HG03139 (cell line): ENCODE data around the gene KCNIP3.
"Not testable (repeated sequence)": the region's sequence is repeated elsewhere in the genome, so short reads cannot be mapped to it uniquely, and the experiment has no call there.

Source experiments
- ATAC-seq: cut with Tn5 transposase; IDR thresholded peaks from one replicate; pipeline ENCODE4 v1.9.1; 2021; ENCODE audit not compliant: unreplicated experiment

Gene KCNIP3

DNA sequence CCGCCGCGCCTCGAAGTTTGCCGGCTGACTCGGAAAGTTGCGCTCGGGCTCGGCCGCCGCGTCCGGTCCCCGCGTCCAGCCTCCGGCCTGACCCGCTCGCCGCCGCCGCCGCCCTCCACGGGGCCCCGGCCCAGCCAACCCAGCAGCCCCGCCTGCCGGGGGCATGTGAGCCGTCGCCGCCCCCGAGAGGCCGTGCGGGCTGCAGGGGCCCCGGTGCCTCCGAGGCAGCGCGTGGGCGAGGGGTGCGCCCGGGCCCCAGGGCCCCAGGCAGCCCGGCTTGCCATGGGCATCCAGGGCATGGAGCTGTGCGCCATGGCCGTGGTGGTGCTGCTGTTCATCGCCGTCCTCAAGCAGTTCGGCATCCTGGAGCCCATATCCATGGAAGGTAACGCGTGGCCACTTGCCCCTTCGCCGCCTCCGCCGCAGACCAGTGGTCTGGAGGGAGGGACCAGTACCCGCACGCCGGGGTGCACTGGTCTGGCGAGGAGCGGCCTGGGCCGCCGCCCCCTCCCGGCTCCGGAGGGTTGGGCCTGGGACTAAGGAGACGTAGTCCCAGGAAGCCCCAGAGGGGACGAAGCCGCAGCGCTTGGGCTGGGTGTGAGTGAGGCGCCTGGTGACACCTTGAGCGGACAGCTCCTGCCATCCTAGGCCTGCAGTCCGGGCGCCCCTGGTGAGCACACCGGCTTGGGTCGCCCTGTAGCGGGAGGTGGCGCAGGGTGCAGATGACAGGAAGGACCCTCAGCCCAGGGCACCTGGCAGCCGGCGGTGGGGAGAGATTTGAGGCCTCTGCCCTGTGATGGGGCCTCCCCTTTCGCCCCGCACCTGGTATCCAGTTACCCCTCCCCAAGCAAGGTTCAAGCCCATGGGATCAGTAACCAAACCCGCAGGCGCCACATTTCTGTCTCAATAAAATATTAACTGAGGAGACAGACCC is 49.9 kb downstream of the KCNIP3 start:
- no peak for ATAC-seq

DNA sequence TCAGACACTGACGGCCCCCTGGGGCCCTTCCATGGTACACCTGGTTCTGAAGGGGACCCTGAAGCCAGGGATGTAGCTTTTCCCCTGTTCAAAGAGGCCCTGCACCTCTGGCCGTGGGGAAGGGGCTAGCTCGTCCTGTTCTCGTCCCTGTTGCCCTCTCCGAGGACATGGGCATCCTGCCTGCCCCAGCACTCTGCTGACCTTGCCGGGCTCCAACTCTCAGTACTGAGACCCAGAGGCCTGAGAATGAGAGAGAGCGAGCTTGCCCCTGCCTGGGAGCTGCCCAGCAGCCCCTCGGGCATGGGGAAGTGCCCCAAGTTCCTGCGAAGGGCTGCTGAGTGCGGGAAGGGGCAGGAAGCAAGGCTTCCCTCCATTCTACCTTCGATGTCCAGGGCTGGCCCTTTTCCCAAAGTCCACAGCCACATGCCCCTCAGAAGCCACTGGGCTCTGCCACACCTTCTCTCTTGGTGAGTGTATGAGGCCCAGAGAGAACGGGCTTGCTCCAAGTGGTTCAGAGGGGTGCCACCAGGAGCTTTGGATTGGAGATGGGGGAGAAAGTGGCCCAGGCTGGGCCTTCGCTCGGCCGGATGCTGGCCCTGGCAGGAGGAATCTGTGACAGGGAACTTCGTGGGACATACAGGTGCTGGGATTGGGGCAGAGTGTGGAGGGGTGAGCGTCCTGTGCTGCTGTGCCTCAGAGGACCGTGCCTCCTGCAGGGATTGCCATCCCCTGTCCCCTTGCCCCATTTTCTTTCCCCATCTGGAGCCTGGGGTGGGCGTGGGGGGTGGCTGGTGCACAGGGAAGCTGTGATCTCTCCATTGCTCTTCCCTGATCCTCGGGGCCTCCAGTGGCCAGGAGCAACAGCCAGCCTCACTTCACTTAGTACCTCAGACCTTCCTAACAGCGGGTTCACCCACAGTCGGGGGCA is 50.8 kb downstream of the KCNIP3 start:
- no peak for ATAC-seq

DNA sequence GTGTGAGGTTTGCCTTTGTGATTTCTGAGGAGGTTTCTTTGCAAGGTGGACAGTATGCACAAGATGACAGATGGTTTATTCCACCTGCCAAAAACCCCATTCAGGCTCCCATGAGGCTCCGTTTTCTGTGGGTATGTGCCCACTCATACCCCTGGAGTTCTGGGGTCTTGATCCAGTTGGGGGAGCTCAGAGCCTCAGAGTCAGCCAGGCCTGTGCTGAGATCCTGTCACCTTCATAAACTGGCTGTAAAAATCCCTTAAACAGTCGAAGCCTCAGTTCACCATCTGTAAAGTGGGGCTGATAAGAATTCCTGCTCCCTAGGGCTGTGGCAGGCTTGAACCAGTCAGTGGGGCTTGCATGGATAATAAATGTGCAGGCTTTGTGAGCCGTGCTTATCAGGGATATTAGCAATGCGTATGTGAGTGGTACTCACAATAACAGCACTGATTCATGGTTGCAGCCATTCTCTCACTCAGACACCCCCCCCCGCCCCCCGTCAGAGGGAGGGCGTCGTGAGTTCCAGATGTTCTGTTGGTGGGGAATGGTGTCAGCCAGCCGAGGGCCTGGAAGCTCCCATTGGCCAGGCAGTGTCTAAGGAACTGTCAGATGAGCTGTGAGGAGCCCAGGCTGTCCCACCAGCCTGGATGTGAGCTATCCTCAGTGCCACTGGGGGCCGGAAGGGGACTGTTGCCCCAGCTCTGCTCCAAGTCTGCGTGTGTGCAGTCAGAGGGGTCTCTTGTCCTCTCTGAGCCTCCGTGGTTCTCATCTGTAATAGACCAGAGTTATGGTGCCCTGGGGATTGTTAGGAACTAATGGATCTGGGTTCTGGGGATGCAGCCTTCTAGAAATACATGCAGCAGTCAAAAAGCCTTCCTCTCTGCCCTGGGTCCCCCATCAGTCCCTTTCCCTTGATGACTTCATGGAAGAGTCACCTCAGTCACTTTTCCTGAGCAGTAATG is 51.7 kb downstream of the KCNIP3 start:
- no peak for ATAC-seq

GRCh38 chr2:95349568-95350322 is 52.6 kb downstream of the KCNIP3 start:
- ATAC-seq = no peak

DNA sequence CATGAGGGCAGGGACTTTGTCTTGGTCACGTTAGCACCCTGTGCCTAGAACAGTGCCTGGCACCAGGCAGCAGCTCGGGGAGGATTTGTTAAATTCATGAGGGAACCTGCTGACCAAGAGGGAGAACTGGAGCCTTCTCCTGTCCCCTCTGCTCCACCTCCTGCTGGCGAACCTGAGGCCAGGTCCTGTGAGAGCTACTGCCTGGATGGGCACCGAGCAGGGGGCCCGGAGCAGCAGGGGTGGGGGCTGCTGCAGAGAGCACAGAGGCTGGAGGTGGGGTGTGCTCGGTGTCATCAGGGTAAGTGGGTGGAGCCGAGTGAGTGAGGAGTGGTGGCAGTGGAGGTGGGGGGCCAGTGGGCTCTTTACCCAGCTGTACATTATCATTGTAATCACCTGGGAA is 53.2 kb downstream of the KCNIP3 start:
- no peak for ATAC-seq

DNA sequence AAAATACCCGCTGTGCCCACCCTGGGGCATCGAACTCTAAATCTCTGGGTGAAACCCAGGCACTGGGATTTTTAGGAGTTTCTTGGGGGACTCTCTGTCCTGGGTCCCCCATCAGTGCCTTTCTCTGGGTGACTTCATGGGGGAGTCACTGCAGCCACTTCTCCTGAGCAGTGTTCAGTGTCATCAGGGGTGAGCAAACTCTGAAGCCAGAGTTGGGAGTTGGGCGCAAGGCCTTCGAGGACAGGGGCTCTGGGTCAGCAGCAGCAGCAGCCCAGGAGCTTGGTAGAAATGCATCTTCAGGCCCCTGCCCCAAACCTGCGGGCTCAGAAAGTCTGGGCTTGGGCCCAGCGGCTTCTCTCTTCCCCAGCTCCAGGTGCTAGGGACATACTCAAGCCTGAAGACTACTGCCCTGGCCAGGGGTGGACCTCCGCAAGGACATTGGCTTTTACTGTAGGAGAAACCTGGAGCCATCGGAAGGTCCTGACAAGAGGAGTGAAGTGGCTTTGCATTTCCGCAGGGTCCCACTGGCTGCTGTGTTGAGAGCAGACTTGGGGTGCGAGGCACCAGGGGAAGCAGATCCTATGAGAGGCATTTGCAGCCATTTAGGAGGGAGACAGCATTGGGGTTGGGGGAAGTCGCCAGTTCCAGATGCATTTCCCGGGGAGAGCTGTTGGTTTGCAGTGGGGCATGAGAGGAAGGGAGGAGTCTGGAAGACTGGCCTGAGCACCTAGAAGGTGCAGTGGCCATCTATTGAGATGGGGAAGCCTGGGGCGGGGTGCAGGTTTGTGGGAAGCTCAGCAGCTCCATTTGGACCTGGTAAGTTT is 53.8 kb downstream of the KCNIP3 start:
- no peak for ATAC-seq

DNA sequence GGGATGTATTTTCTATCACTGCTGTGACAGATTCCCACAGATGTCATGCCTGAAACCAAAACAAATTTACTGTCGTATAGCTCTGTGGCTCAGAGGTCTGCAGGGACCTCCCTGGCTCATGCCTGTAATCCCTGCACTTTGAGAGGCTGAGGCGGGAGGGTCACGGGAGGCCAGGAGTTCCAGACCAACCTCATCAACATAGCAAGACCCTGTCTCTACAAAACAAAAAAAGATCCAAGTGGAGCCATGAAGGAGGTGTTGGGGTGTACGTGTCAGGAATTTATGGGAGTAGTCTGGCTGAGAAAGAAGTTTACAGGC is 54.4 kb downstream of the KCNIP3 start:
- ATAC-seq = no peak

- no peak for ATAC-seq
These were observed 55.3 kb downstream of the KCNIP3 start for GRCh38 chr2:95352310-95353054.

- no peak for ATAC-seq
These were observed 56.0 kb downstream of the KCNIP3 start for GRCh38 chr2:95353055-95353575.

DNA sequence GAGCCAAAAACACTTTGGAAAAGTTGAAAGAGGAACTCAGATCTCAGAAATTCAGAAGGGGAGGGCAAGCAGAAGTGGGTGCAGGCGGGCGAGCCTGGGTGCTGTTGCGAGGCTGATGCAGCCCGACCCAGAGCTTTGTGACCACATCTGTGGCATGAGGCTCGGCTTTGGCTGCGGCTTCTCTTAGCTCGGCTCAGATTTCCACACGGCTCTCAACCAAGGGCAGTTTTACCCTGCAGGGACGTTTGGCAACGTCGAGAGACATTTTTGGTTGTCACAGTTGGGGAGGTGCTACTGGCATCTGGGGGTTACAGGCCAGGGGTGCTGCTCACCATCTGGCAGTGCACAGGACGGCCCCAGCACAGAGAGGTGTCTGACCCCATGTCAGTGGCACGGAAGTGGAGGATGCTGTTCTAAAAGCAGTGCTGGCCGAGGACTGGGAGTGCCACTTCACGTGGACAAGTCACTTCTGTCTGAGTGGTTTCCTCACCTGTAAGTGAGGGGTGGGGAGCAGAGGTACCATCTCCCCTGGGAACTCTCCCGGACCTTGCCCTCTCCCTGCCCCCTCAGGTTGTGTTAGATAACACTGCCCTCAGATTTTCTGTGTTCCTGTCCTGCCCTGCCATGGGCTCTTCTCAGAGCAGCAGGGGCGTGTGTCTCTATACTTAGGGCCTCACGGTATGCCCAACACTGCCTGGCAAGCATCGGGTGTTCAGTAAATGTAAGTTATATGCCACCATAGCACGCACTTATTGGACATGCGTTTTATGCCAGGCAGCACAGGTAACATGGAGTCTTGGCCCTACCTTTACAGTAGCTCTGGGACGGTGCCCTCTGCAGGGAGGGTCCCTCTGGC is 56.7 kb downstream of the KCNIP3 start:
- no peak for ATAC-seq

- ATAC-seq = no peak
These were observed 57.3 kb downstream of the KCNIP3 start for GRCh38 chr2:95354469-95354901.

DNA sequence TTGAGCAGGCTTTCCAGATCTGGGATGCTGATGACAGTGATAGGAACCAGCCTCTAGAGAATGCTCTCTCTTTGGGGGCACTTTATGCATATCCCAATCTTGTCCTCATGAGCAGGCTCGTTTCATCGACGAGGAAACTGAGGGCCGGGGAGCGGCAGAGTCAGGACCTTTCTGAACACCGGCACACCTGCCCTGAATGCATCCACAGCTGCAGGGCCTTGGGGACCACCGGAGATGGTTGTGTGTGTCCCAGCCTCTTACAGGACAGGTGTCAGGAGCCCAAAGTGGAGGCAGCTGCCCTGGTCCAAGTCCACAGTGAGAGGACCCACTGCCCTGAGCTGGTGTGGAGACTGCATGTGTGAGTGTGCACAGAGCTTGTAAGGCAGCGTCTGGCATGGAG is 57.8 kb downstream of the KCNIP3 start:
- no peak for ATAC-seq

- not testable (repeated sequence) for ATAC-seq
These were observed 58.3 kb downstream of the KCNIP3 start for GRCh38 chr2:95355486-95355885.

GRCh38 chr2:95356821-95357700 is 59.9 kb downstream of the KCNIP3 start:
- no peak for ATAC-seq

DNA sequence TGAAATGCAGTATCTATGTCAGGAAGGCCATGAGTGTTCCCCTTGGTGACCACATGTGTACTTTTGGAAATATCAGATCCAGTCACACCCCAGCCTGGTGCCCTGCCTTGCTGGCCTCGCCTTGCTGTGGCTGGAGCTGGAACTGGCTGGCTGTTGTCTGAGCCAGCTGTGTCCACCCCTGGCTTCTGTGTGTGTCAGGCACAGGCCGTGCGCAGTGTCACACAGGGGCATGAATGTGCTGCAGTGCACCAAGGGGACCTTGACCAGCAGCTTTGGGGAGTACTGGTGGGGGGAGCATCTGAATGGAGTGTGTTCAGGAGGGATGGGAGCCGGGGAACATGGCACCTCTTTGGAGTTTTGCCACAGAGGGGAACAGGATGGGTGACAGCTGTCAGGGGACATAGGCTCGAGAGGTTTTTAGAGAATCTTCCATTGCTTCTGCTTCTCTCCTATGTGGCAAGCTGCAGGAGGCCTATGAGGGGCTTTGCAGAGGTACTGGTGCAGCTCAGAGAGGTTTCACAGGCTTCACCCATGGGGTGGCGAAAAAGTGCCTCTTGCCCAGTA is 60.7 kb downstream of the KCNIP3 start:
- ATAC-seq = no peak

- no peak for ATAC-seq
These were observed 61.9 kb downstream of the KCNIP3 start for GRCh38 chr2:95359031-95359430.
